Calu3 (cell line): Measurements from ENCODE around the gene LRFN2. TPM values are rescaled to one million over a fixed set of nuclear protein-coding genes. Genes with fewer than 3 reads are reported as not detected.

ENCODE experiments used
- BruUV-seq: library from RNA; stranded (reverse); fragments of 400-500 nt; replicated peaks from 2 replicates; lab custom pipeline; 2021; lab: Mats Ljungman, UMichigan
- CTCF ChIA-PET: fragments of 300-600 bp; sonication (Branson Sonifier 250); formaldehyde crosslinking; loops from one replicate; lab custom pipeline; 2022; ENCODE audit warnings: antibody characterized with exemption; lab: Charles Lee
- DNase-seq: peaks from one replicate; pipeline ENCODE4 v3.0.0; 2022
- H3K27ac Mint-ChIP-seq: one replicate; pipeline ENCODE4 v1.8.0; 2022; ENCODE audit warnings: mixed read lengths; ENCODE audit not compliant: unreplicated experiment
- H3K27me3 Mint-ChIP-seq: one replicate; pipeline ENCODE4 v1.8.0; 2022; ENCODE audit warnings: mixed read lengths; ENCODE audit not compliant: unreplicated experiment
- H3K36me3 Mint-ChIP-seq: one replicate; pipeline ENCODE4 v1.8.0; 2022; ENCODE audit warnings: mild to moderate bottlenecking, moderate library complexity, mixed read lengths; ENCODE audit not compliant: insufficient read depth, unreplicated experiment
- H3K4me1 Mint-ChIP-seq: one replicate; pipeline ENCODE4 v1.8.0; 2022; ENCODE audit warnings: mild to moderate bottlenecking, low read depth, mixed read lengths; ENCODE audit not compliant: unreplicated experiment
- H3K4me3 Mint-ChIP-seq: one replicate; pipeline ENCODE4 v1.8.0; 2022; ENCODE audit warnings: mild to moderate bottlenecking, low read depth, moderate library complexity, mixed read lengths; ENCODE audit not compliant: unreplicated experiment
- H3K9me3 Mint-ChIP-seq: one replicate; pipeline ENCODE4 v1.8.0; 2022; ENCODE audit warnings: low read depth, mixed read lengths; ENCODE audit not compliant: unreplicated experiment
- intact Hi-C: fragments of 100-400 bp; cut with micrococcal nuclease; formaldehyde crosslinking; loops from one replicate; pipeline ENCODE4 v1.10.0; 2022; ENCODE audit not compliant: unreplicated experiment
- total RNA-seq: library from RNA; stranded (reverse); gene quantifications from 2 replicates; pipeline ENCODE4 v1.2.3, GENCODE V29; 2022
- TF ChIP-seq, protein P1 (sequence below): fragments of 200-600 bp; IDR thresholded peaks from one replicate; pipeline ENCODE4 v1.8.0; 2022; ENCODE audit warnings: antibody characterized with exemption; ENCODE audit not compliant: unreplicated experiment

Gene LRFN2
- total RNA-seq, 1 experiment from 2014 or later: not detected

DNA sequence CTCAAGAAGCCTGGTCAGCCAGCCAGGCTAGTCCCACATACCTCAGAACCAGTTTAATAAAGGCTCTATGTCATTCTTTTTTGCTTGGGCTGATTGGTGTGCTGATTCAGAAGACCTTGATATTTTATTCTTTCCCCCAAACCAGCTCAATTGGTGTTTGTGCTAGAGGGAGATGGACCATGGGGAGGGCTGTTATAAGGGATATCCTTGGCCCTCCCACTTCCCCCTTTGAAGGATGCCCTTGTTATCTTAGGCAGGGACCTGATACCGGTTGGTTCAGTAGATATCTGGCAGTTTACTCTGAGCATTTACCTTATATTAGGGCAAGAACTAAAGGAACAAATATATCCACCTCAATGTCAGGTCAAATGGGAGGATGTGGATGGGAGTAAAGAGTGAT lies 207.4 kb downstream of the LRFN2 start:
- TF ChIP-seq, protein P1, sequence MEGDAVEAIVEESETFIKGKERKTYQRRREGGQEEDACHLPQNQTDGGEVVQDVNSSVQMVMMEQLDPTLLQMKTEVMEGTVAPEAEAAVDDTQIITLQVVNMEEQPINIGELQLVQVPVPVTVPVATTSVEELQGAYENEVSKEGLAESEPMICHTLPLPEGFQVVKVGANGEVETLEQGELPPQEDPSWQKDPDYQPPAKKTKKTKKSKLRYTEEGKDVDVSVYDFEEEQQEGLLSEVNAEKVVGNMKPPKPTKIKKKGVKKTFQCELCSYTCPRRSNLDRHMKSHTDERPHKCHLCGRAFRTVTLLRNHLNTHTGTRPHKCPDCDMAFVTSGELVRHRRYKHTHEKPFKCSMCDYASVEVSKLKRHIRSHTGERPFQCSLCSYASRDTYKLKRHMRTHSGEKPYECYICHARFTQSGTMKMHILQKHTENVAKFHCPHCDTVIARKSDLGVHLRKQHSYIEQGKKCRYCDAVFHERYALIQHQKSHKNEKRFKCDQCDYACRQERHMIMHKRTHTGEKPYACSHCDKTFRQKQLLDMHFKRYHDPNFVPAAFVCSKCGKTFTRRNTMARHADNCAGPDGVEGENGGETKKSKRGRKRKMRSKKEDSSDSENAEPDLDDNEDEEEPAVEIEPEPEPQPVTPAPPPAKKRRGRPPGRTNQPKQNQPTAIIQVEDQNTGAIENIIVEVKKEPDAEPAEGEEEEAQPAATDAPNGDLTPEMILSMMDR: no peak
- CTCF ChIA-PET: no interaction called here
- H3K4me3 Mint-ChIP-seq: no peak overlapping the region
- intact Hi-C loops: no loop called here
- no peak for DNase-seq
- H3K4me1 Mint-ChIP-seq: no peaks in the 10 kb centered on the region
- no peak overlapping the region for H3K27ac Mint-ChIP-seq
- H3K36me3 Mint-ChIP-seq: no peaks in the 10 kb centered on the region
- no TSS peak for BruUV-seq
- peaks cover 33% of the 10 kb centered on the region for H3K27me3 Mint-ChIP-seq
- no peaks in the 10 kb centered on the region for H3K9me3 Mint-ChIP-seq

DNA sequence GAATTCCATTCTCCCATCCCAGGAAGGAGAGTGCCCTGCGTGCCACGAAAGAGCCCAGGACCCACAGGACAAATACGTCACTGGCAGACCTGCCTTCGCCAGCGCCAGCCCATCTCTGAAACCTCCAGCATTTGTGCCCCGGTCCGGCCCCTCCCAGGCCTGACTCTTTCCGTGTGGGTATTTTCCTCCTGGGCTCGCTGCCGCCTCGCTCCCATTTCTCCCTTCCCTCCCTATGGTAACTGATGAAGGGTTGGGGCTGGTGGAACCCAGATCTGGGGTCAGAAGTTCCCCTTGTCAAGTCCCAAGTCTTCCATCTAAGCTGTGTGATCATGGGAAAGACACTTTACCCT lies 208.5 kb downstream of the LRFN2 start:
- no peak overlapping the region for H3K4me3 Mint-ChIP-seq
- TF ChIP-seq, protein P1: no peak
- CTCF ChIA-PET: no interaction called here
- intact Hi-C loops: no loop called here
- H3K27ac Mint-ChIP-seq: no peak overlapping the region
- no peaks in the 10 kb centered on the region for H3K4me1 Mint-ChIP-seq
- peaks cover 29% of the 10 kb centered on the region for H3K27me3 Mint-ChIP-seq
- no peaks in the 10 kb centered on the region for H3K9me3 Mint-ChIP-seq
- DNase-seq: no peak
- BruUV-seq: no TSS peak
- H3K36me3 Mint-ChIP-seq: no peaks in the 10 kb centered on the region

DNA sequence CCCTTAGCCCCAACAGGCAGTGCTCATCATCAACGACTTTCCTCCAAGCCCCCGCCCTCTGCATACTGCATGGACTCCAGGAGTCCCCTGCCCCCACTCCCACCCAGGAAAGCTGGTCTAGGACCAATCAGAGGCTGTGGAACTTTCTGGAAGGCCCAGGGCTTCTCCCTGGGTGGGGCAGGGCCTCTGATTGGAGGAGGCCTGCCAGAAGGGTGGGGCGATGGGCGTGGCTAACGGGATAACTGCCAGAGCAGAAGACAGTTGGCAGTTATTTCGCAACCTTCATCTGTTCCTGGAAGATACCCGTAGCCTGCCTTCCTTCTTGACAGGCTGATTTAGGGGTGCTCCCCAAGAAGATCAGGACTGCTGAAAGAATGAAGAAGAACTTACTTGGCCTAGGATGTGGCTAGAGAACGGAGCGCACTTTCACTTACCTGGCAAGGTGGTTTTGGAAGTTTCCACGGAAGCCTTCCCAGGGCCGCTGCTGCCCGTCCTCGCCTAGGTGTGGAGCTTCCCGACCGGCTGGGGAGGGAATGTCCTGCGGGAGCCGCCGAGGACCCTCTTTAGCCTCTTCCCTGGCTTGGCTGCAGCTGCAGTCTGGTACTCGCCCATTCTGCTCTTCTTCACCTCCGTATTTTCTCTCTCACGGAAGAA lies 209.0 kb downstream of the LRFN2 start:
- H3K4me1 Mint-ChIP-seq: no peaks in the 10 kb centered on the region
- intact Hi-C loops: no loop called here
- no peaks in the 10 kb centered on the region for H3K9me3 Mint-ChIP-seq
- H3K27ac Mint-ChIP-seq: no peak overlapping the region
- no peak for DNase-seq
- CTCF ChIA-PET: no interaction called here
- TF ChIP-seq, protein P1: no peak
- BruUV-seq: no TSS peak
- no peak overlapping the region for H3K4me3 Mint-ChIP-seq
- H3K27me3 Mint-ChIP-seq: peaks cover 24% of the 10 kb centered on the region
- no peaks in the 10 kb centered on the region for H3K36me3 Mint-ChIP-seq

DNA sequence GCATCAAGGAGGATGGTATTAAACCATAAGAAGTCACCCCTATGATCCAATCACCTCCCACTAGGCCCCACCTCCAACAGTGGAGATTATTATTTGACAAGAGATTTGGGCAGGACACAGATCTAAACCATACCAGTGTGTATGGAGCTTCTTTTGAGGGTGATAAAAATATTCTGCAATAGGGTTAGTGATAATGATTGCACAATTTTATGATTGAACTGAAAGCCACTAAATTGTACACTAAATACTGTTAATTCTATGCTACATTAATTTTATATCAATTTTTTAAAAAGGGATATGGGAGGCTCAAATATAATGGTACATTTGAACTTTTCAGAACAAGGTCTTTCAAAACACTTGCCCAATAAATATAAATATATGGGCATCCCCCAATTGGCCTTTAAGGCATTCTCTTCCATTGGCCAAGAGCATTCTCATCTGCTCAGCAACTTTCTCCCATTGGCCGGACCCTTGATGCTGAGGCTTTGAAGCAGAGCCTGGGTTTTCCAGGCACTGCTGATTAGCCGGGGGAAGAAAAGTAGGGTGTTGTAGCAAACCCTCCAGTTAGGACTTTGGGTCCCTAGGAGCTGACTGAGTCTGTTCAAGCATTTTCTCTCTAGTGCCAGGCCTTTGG lies 209.9 kb downstream of the LRFN2 start:
- Mint-ChIP-seq H3K27ac (no peak overlapping the region), H3K36me3 (no peaks in the 10 kb centered on the region), H3K9me3 (no peaks in the 10 kb centered on the region), H3K4me3 (no peak overlapping the region), H3K4me1 (no peaks in the 10 kb centered on the region), H3K27me3 (peaks cover 15% of the 10 kb centered on the region)
- intact Hi-C loops: no loop called here
- TF ChIP-seq, protein P1: no peak
- no TSS peak for BruUV-seq
- CTCF ChIA-PET: interaction anchor here (0.6 kb wide), 1 partner anchor 197 kb away, joined by 9 read pairs; no protein-coding TSS in a partner anchor
- DNase-seq: no peak
